Panc1 (cell line): Measurements from ENCODE around the gene AHSA1. TPM values are rescaled to one million over a fixed set of nuclear protein-coding genes. Genes with fewer than 3 reads are reported as not detected.
A peak's percentile ranks its signal among the peaks of the same experiment; 100 is the strongest.

Experiments
- ATAC-seq: fragments of 200-7000 bp; cut with Tn5 transposase; 2 replicates; pipeline ENCODE4 v1.9.1; 2020; ENCODE audit warnings: mild to moderate bottlenecking, moderate library complexity
- BruUV-seq: library from RNA; stranded (reverse); fragments of 400-500 nt; replicated peaks from 2 replicates; lab custom pipeline; 2021; lab: Mats Ljungman, UMichigan
- CTCF ChIA-PET: fragments of 300-600 bp; sonication (Branson Sonifier 250); formaldehyde crosslinking; loops from one replicate; lab custom pipeline; 2022; ENCODE audit warnings: antibody characterized with exemption; lab: Charles Lee
- POLR2A ChIA-PET: fragments of 300-600 bp; sonication (Branson Sonifier 250); formaldehyde crosslinking; loops from one replicate; lab custom pipeline; 2022; ENCODE audit warnings: antibody characterized with exemption; lab: Charles Lee
- DNase-seq: peaks from one replicate; pipeline ENCODE4 v3.0.0-alpha.2; 2010; ENCODE audit warnings: low read depth, low spot score
- H3K27ac ChIP-seq: 2 replicates; pipeline ENCODE4 v1.5.1; 2011; ENCODE audit warnings: mild to moderate bottlenecking, low read length, inconsistent platforms
- H3K27me3 ChIP-seq: fragments of 200-500 bp; sonication (Bioruptor generic); 2 replicates; pipeline ENCODE4 v1.6.0; 2014; ENCODE audit warnings: low read length, inconsistent platforms; ENCODE audit not compliant: control insufficient read depth, insufficient read depth
- H3K36me3 ChIP-seq: fragments of 200-500 bp; sonication (Bioruptor generic); 2 replicates; pipeline ENCODE4 v1.5.1; 2014; ENCODE audit warnings: inconsistent platforms, mild to moderate bottlenecking, low read length, moderate library complexity; ENCODE audit not compliant: control insufficient read depth, insufficient read depth
- H3K4me1 ChIP-seq: 2 replicates; pipeline ENCODE4 v1.5.1; 2011; ENCODE audit warnings: inconsistent platforms, mild to moderate bottlenecking, low read length, moderate library complexity; ENCODE audit not compliant: control insufficient read depth, insufficient read depth
- H3K4me3 ChIP-seq, 2 experiments: 2 replicates each; pipeline ENCODE4 v1.5.1; 2011 to 2012; ENCODE audit warnings: low read depth in 2 of 2, low read length in 2 of 2, mild to moderate bottlenecking in 2 of 2, inconsistent platforms in 1 of 2, moderate library complexity in 1 of 2
- H3K9me3 ChIP-seq: fragments of 200-500 bp; sonication (Bioruptor generic); 2 replicates; pipeline ENCODE4 v1.5.1; 2014; ENCODE audit warnings: low read depth, mild to moderate bottlenecking, inconsistent platforms, low read length, moderate library complexity; ENCODE audit not compliant: control insufficient read depth, insufficient read depth
- CTCF ChIP-seq: fragments of 450-650 bp; IDR thresholded peaks from 2 replicates; pipeline ENCODE4 v1.5.1; 2017; ENCODE audit warnings: mild to moderate bottlenecking
- POLR2AphosphoS5 ChIP-seq: IDR thresholded peaks from 2 replicates; pipeline ENCODE4 v1.6.1; 2012; ENCODE audit warnings: mild to moderate bottlenecking, low read depth, low read length, moderate library complexity
- REST ChIP-seq, 2 experiments: IDR thresholded peaks; 2 replicates each; pipeline ENCODE4 v1.6.1; 2011 to 2012; ENCODE audit warnings: low read depth in 2 of 2, control low read depth in 1 of 2, low read length in 1 of 2, mild to moderate bottlenecking in 1 of 2, moderate library complexity in 1 of 2; ENCODE audit not compliant: insufficient read depth in 1 of 2
- SIN3A ChIP-seq: IDR thresholded peaks from 2 replicates; pipeline ENCODE4 v1.6.1; 2012; ENCODE audit warnings: low read depth, mild to moderate bottlenecking, low read length, moderate library complexity, borderline replicate concordance; ENCODE audit not compliant: insufficient read depth
- TCF7L2 ChIP-seq: IDR thresholded peaks from 2 replicates; pipeline ENCODE4 v1.6.1; 2011; ENCODE audit warnings: mild to moderate bottlenecking, low read depth, low read length, inconsistent platforms
- in situ Hi-C: cut with HindIII; loops from 2 replicates; pipeline ENCODE4 v1.10.0; 2016; ENCODE audit warnings: low sequenced_read_pairs, low pct_unique_long_range_greater_than_20kb
- intact Hi-C: fragments of 100-400 bp; cut with micrococcal nuclease; formaldehyde crosslinking; loops from one replicate; pipeline ENCODE4 v1.10.0; 2022; ENCODE audit not compliant: unreplicated experiment
- total RNA-seq: library from RNA; stranded (reverse); gene quantifications from one replicate; pipeline ENCODE4 v1.2.1, GENCODE V29; 2021; ENCODE audit not compliant: unreplicated experiment

AHSA1 gene
- total RNA-seq, 1 experiment from 2014 or later, result 142 TPM

- ATAC-seq (no peak), DNase-seq (no peak)
- intact Hi-C loops, result no loop called here
- ChIA-PET POLR2A (no interaction called here), CTCF (no interaction called here)
- Histone ChIP-seq H3K27me3 (no peaks in the 10 kb centered on the region), H3K27ac (no peak overlapping the region), H3K4me3 (no peak overlapping the region), H3K4me1 (no peaks in the 10 kb centered on the region), H3K9me3 (no peaks in the 10 kb centered on the region), H3K36me3 (peaks cover 3% of the 10 kb centered on the region)
- TF ChIP-seq TCF7L2 (no peak), REST (IDR thresholded peaks at IDR 0.05; ENCODE audit: insufficient read depth in 1 of 2, low read depth in 2 of 2, low read length in 1 of 2) (no peak), SIN3A (no peak), CTCF (no peak), POLR2AphosphoS5 (no peak)
- BruUV-seq, result TSS peak; percentile 43
- in situ Hi-C loops, result no loop called here
These were observed 51.0 kb downstream of the AHSA1 start for GRCh38 chr14:77508876-77509275.

GRCh38 chr14:77509366-77509765 is 51.5 kb downstream of the AHSA1 start:
- Histone ChIP-seq H3K27me3 (no peaks in the 10 kb centered on the region), H3K4me3 (no peak overlapping the region), H3K36me3 (peaks cover 3% of the 10 kb centered on the region), H3K4me1 (no peaks in the 10 kb centered on the region), H3K27ac (no peak overlapping the region), H3K9me3 (no peaks in the 10 kb centered on the region)
- ChIA-PET CTCF (no interaction called here), POLR2A (no interaction called here)
- intact Hi-C loops (no loop called here), in situ Hi-C loops (no loop called here)
- BruUV-seq, result no TSS peak
- DNase-seq, result no peak
- no peak for ATAC-seq
- TF ChIP-seq TCF7L2 (no peak), REST (IDR thresholded peaks at IDR 0.05; ENCODE audit: insufficient read depth in 1 of 2, low read depth in 2 of 2, low read length in 1 of 2) (no peak), SIN3A (no peak), POLR2AphosphoS5 (no peak), CTCF (no peak)
